Adrenal gland (tissue), 12 donors: ENCODE results near the gene OR2H2. TPM values are rescaled to one million over a fixed set of nuclear protein-coding genes. Genes with fewer than 3 reads are reported as not detected.

Source experiments
- DNase-seq, 7 donors: peaks; one replicate each; pipeline ENCODE4 v3.0.0-alpha.2; 2019 to 2020
- H3K27ac ChIP-seq, 5 donors: fragments of 200-600 bp; sonication (generic) in 4 of 5; 1 replicate in 3 of 5; 2 replicates in 2 of 5; pipeline versions ENCODE4 v1.5.1 to v1.8.0; 2016 to 2020; ENCODE audit warnings: mild to moderate bottlenecking in 1 of 5
- H3K27me3 ChIP-seq: fragments of 200-600 bp; 2 replicates; pipeline ENCODE4 v1.8.0; 2021
- H3K36me3 ChIP-seq, 2 donors: fragments of 200-600 bp; replicated peaks in 1 of 2; 1 replicate in 1 of 2; 2 replicates in 1 of 2; pipeline versions ENCODE4 v1.5.1 to v1.8.0; 2018 to 2022
- H3K4me1 ChIP-seq, 2 donors: fragments of 200-600 bp; replicated peaks in 1 of 2; 1 replicate in 1 of 2; 2 replicates in 1 of 2; pipeline versions ENCODE4 v1.5.1 to v1.8.0; 2018 to 2021
- H3K4me3 ChIP-seq, 4 donors: fragments of 200-600 bp; sonication (generic) in 3 of 4; one replicate each; pipeline ENCODE4 v1.5.1; 2016 to 2018
- H3K9me3 ChIP-seq, 3 donors: fragments of 200-600 bp; sonication (generic) in 1 of 3; replicated peaks in 1 of 3; 1 replicate in 2 of 3; 2 replicates in 1 of 3; pipeline versions ENCODE4 v1.5.1 to v1.8.0; 2016 to 2021
- CTCF ChIP-seq, 6 experiments: fragments of 450-650 bp in 4 of 6; fragments of 200-600 bp in 2 of 6; sonication (generic) in 1 of 6; IDR thresholded peaks; 1 replicate in 5 of 6; 2 replicates in 1 of 6; pipeline versions ENCODE4 v1.5.1 to v1.8.0; 2016 to 2021; ENCODE audit warnings: antibody characterized with exemption in 6 of 6, mild to moderate bottlenecking in 2 of 6, moderate library complexity in 1 of 6
- POLR2A ChIP-seq, 2 donors: fragments of 450-650 bp; IDR thresholded peaks; one replicate each; pipeline ENCODE4 v1.6.1; 2017; ENCODE audit warnings: antibody characterized with exemption in 2 of 2, mild to moderate bottlenecking in 2 of 2, moderate library complexity in 1 of 2
- WGBS, 4 donors: extraction: QIAGEN DNeasy Blood & Tissue Kit in 2 of 4; methylation state at CpG; one replicate each; pipeline versions ENCODE4 v1.1.5 to v1.1.7; 2013 to 2017; 5-methylcytosine and 5-hydroxymethylcytosine counted together
- intact Hi-C, 2 donors: fragments of 100-400 bp; cut with DNase I; formaldehyde crosslinking; loops; one replicate each; pipeline versions ENCODE4 v1.14.1 to v1.15.0; 2022 to 2023
- polyA plus RNA-seq, 3 donors: library from polyadenylated mRNA; stranded (reverse); fragments of 200-250 nt in 2 of 3; fragments of 350-450 nt in 1 of 3; fragmentation: Illumina TruSeq in 1 of 3; extraction: RNeasy Lipid Tissue Mini Kit (QIAGEN cat#74804) in 1 of 3; gene quantifications; one replicate each; pipeline ENCODE4 v1.2.3, GENCODE V29; 2013 to 2014
- total RNA-seq, 9 donors: library from RNA; depleted of rRNA in 4 of 9; stranded (reverse); fragments of >200 nt in 4 of 9; fragments of 120-200 nt in 1 of 9; fragmentation: NEBNext Ultra II Directional in 1 of 9; extraction: Animal tissue kit (Norgen Biotek cat#: 25700) in 1 of 9; gene quantifications; one replicate each; pipeline versions ENCODE4 v1.1.0 to v1.2.4, GENCODE V29; 2013 to 2023
- donor health status: healthy with polysubstance abuse.
- donor health status: Bipolar disorder and iron deficiency.
- donor health status: DM: yes; HTN: yes; CAD: no.
- donor health status: DM: no; HTN: no; CAD: no.
- donor health status: DM: no; HTN: no; CAD: no.
- donor health status: DM: yes; HTN: yes; CAD: no.

The OR2H2 gene
- total and polyA plus RNA-seq, 12 donors = not detected

- Histone ChIP-seq H3K27me3 (no peaks in the 10 kb centered on the region), H3K9me3 (no peaks in the 10 kb centered on the region), H3K4me3 (no peak overlapping the region), H3K27ac (no peak overlapping the region), H3K4me1 (no peaks in the 10 kb centered on the region), H3K36me3 (peaks cover 0 to 38% of the 10 kb centered on the region in 2 donors)
- WGBS, 4 donors = 77 to 89% (median 86%) methylated on average over 1 of the region's 1 CpG
- no peak for DNase-seq
- TF ChIP-seq CTCF (IDR thresholded peaks at IDR 0.05) = no peak
- no peak for TF ChIP-seq POLR2A (IDR thresholded peaks at IDR 0.05)
- intact Hi-C loops = no loop called here
Measured at GRCh38 chr6:29619578-29620160, 34.7 kb downstream of the OR2H2 start.

GRCh38 chr6:29620630-29621029 is 35.7 kb downstream of the OR2H2 start:
- intact Hi-C loops = no loop called here
- DNase-seq = no peak
- WGBS, 4 donors = 66 to 91% (median 84%) methylated on average over 3 to 4 of the region's 4 CpGs
- Histone ChIP-seq H3K9me3 (no peaks in the 10 kb centered on the region), H3K4me3 (no peak overlapping the region), H3K36me3 (peaks cover 0 to 32% of the 10 kb centered on the region in 2 donors), H3K27me3 (no peaks in the 10 kb centered on the region), H3K4me1 (no peaks in the 10 kb centered on the region), H3K27ac (no peak overlapping the region)
- TF ChIP-seq POLR2A (IDR thresholded peaks at IDR 0.05) = no peak
- no peak for TF ChIP-seq CTCF (IDR thresholded peaks at IDR 0.05)

- 89 to 95% (median 90%) methylated on average over 3 of the region's 3 CpGs for WGBS, 4 donors
- peak in 1 of 7 donors; percentile 41 for DNase-seq
- intact Hi-C loops = no loop called here
- H3K27ac ChIP-seq = no peak overlapping the region
- TF ChIP-seq CTCF (IDR thresholded peaks at IDR 0.05) (no peak), POLR2A (IDR thresholded peaks at IDR 0.05) (no peak)
- H3K4me1 ChIP-seq = peaks cover 9 to 13% of the 10 kb centered on the region in 2 donors
- no peak overlapping the region for H3K4me3 ChIP-seq
- peaks cover 0 to 23% of the 10 kb centered on the region in 2 donors for H3K36me3 ChIP-seq
- H3K27me3 ChIP-seq = no peaks in the 10 kb centered on the region
- no peaks in the 10 kb centered on the region for H3K9me3 ChIP-seq
Measured at GRCh38 chr6:29624520-29624961, 39.6 kb downstream of the OR2H2 start.

GRCh38 chr6:29625337-29625930 is 40.5 kb downstream of the OR2H2 start:
- no peaks in the 10 kb centered on the region for H3K9me3 ChIP-seq
- DNase-seq = peak in 1 of 7 donors; percentile 34
- TF ChIP-seq POLR2A (IDR thresholded peaks at IDR 0.05) (no peak), CTCF (IDR thresholded peaks at IDR 0.05) (no peak)
- H3K4me3 ChIP-seq = no peak overlapping the region
- WGBS, 4 donors = 67 to 72% (median 69%) methylated on average over 7 of the region's 7 CpGs
- peaks cover 9 to 13% of the 10 kb centered on the region in 2 donors for H3K4me1 ChIP-seq
- peaks cover 0 to 14% of the 10 kb centered on the region in 2 donors for H3K36me3 ChIP-seq
- no peaks in the 10 kb centered on the region for H3K27me3 ChIP-seq
- no peak overlapping the region for H3K27ac ChIP-seq
- intact Hi-C loops = no loop called here
